Fibroblast of villous mesenchyme (primary cell): ENCODE results near the gene TBX6. TPM values are rescaled to one million over a fixed set of nuclear protein-coding genes. Genes with fewer than 3 reads are reported as not detected.

Experiments used
- DNase-seq: peaks from one replicate; pipeline ENCODE4 v3.0.0-alpha.2; 2010; ENCODE audit warnings: low read depth
- H3K4me3 ChIP-seq: 2 replicates; pipeline ENCODE4 v1.5.1; 2011; ENCODE audit warnings: low read depth, mild to moderate bottlenecking, low read length
- CTCF ChIP-seq: IDR thresholded peaks from 2 replicates; pipeline ENCODE4 v1.5.1; 2012; ENCODE audit warnings: low read depth, mild to moderate bottlenecking, low read length; ENCODE audit not compliant: insufficient read depth
- total RNA-seq: library from RNA; depleted of rRNA; stranded (reverse); fragments of >200 nt; gene quantifications from 2 replicates; pipeline ENCODE4 v1.2.3, GENCODE V29; 2012

The TBX6 gene
- total RNA-seq, 1 donor = 0.43 TPM

- peak; percentile 51 for DNase-seq
- TF ChIP-seq CTCF = no peak
- peak overlapping the region; percentile 86 for H3K4me3 ChIP-seq
These were observed 38.2 kb downstream of the TBX6 start for GRCh38 chr16:30053376-30054015.

- TF ChIP-seq CTCF = no peak
- peak; percentile 90 for DNase-seq
These were observed 38.9 kb downstream of the TBX6 start for GRCh38 chr16:30052671-30053372.

DNA sequence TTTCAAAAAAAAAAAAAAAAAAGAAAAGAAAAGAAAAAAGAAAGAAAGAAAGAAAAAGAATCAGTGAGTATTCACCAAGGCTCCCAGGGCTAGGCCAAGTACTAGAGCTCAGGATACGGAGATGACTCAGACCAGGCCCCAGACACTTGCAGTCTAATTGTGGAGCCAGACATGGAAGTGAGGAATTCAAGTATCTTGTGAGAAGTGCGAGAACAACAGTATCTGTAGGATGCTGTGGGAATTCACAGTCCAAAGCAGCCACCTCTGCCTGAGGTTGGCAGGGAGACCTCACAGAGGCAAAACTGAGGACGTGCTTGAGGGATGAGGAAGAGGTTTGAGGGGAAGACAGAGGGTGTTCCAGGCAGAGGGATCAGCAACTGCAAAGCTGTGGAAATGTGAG lies 40.2 kb downstream of the TBX6 start:
- no peak overlapping the region for H3K4me3 ChIP-seq
- TF ChIP-seq CTCF = no peak
- no peak for DNase-seq

More at GRCh38 chr16:30052671-30053372, 38.9 kb downstream of the TBX6 start:
- peak overlapping the region; percentile 86 for H3K4me3 ChIP-seq

DNA sequence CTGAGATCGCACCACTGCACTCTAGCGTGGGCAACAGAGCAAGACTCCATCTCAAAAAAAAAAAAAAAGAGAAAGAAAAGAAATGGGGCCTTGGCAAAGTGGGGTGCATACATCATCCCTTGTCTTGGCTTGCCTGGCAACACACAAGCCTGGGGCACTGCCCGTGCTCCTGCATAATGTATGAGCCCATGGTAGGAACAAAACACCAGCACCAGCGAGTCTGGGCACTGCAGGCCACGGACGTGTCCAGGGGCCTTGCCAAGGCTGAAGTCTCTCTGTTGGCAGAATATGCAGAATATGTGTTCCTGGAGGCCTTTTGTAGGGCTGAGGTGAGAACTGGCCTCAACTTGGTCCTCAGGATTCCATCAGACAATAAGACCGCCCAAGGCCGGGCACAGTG lies 41.9 kb downstream of the TBX6 start:
- no peak overlapping the region for H3K4me3 ChIP-seq
- no peak for DNase-seq
- TF ChIP-seq CTCF = no peak

DNA sequence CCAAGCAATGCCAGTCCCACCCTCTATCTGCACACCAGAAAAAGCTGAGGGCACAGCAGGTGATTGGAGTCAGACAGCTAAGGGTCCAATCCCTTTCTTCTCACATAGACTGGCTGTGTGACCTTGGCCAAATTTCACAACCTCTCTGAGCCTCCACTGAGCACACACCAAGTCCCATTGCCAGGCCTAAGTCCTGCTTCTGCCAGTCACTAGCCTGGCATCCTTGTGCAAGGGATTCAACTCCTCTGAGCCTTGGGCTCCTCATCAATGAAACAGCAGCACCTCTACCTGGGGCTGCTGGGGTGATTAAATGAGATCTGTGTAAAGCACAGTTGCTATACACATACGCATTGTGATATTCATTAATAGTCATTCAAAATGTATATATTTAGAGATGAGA lies 45.1 kb downstream of the TBX6 start:
- DNase-seq = no peak
- no peak for TF ChIP-seq CTCF
- H3K4me3 ChIP-seq = no peak overlapping the region

DNA sequence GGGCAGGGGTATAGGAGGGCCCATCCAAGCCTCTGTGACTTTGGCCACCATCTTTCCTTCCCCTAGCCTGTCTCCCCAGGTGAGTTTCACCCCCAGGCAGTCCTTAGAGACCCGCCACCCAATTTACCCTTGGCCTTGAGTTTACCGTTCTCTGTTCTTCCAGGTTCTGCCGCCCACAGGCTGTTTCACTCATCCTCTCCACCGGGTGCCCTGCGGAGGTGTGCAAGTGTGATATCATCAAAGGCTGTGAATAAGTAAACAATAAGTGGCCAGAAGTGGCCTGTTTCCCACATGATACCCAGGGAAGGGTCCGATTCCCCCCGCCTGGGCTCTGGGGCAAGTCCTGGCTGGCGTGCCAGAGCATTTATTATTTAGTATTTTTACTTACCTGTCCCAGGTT lies 45.5 kb downstream of the TBX6 start:
- TF ChIP-seq CTCF = no peak

More for the DNA sequence above, 45.5 kb downstream of the TBX6 start:
- H3K4me3 ChIP-seq = no peak overlapping the region
- no peak for DNase-seq
